Measurements from ENCODE around the gene THY1.
A peak's percentile ranks its signal among the peaks of the same experiment; 100 is the strongest.
"Not testable (repeated sequence)": the region's sequence is repeated elsewhere in the genome, so short reads cannot be mapped to it uniquely, and the experiment has no call there.

Gene THY1

GRCh38 chr11:119445850-119446249, 22.9 kb upstream of the THY1 start:
- DNase-seq (ENCODE audit: low spot score): no peak

DNA sequence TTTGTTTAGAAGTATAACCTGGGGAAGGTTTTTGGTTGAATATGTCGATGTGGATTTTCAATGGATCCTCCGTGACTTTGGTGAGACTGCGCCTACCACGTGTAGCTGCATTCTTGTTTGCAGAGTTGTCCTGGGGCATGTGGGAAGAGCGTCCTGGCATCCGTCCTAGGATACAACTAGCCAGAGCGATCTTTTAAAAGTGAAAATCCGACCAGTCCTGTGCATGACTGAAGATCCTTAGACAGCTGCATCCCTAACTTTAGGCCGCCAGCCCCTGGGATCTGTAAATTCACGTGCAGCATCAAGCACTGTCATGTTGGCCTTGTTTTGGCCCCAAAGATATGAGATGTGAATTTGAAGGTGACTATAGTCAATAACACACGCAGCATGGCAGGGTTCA, 22.4 kb upstream of the THY1 start:
- no peak for DNase-seq (ENCODE audit: low spot score)

DNA sequence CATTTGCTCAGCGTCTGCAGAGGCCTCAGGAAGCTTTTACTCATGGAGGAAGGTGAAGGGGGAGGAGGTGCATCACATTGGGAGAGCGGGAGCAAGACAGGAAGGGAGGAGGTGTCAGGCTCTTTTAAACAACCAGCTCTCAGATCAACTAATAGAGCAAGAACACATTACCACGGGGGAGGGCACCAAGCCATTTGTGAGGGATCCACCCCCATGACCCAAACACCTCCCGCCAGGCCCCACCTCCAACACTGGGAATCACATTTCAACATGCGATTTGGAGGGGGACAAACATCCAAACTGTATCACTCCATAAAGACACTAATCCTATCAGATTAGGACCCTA, 18.9 kb upstream of the THY1 start:
- DNase-seq (ENCODE audit: low spot score): no peak

- DNase-seq (ENCODE audit: low spot score): no peak
Observed at GRCh38 chr11:119438599-119438998, 15.6 kb upstream of the THY1 start.

DNA sequence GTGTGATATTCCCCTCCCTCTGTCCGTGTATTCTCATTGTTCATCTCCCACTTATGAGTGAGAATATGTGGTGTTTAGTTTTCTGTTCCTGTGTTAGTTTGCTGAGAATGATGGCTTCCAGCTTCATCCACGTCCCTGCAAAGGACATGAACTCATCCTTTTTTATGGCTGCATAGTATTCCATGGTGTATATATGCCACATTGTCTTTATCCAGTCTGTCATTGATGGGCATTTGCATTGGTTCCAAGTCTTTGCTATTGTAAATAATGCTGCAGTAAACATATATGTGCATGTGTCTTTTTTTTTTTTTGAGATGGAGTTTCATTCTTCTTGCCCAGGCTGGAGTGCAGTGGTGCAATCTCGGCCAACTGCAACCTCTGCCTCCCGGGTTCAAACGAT, 14.5 kb upstream of the THY1 start:
- not testable (repeated sequence) for DNase-seq (ENCODE audit: low spot score)

DNA sequence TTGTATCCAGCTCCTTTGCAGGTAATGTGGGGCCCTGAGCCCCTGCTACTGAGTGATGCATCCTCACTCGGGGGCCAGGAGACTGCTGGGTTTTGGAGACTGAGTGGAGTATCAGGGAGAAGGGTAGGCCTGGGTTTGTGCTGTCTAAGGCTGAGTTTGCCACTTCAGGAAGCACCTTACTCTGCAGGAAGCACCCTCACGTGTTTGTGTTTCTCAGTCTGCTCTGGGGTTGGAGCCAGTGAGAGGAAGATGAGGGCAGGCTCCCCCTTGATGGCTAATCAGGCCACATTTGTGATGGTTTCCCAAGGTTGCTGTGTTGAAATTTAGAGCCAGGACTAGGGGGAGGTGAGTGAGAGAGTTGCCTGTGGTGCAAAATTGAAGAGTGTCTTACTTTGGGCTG, 13.7 kb upstream of the THY1 start:
- no peak for DNase-seq (ENCODE audit: low spot score)

DNA sequence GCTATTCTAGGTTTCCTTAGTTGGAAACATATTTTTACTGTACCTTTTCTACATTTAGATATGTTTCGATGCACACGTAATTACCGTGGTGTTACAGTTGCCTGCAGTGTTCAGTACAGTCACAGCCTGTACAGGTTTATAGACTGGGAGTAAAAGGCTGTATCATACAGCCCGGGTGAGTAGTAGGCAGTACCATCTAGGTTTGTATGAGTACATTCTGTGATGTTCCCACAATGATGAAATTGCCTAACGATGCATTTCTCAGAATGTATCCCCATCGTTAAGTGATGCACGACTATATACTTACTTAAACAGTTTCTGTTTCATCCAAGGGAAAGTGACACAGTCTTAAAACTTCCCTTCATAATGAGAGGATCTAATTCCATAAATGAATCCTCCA, 13.1 kb upstream of the THY1 start:
- no peak for DNase-seq (ENCODE audit: low spot score)

DNA sequence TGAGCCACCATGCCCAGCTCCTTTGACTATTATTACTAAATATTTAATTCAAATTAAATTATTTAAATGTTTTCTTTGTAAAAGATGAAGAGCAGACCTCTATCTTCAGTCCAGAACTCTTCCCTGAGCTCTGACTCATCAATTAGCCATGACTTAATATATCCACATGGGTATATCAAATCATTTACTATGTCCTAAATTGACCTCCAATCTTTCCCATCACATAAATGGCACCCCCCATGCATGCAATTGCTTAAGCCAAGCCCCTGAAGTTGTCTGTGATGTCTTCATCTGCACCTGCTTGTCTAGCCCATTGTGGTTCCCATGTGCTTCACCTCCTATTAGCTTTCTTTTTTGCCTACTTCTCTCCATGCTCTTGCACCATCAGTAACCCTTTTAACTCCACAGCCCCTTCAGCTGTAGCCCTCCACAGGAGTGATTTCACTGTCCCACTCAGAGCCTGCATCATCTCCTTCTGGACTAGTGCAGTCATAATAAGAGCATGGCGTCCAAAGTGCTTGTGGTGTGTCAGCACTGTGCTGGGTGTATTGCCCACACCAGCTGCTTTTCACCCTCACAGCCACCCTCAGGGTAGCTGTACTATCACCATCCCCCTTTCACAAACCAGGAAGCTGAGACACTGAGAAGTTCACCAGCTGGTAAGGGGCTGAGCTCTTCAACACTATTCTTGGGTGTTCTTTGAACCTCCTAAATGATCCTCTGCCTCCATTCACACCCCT, 11.8 kb upstream of the THY1 start:
- no peak for DNase-seq (ENCODE audit: low spot score)

DNA sequence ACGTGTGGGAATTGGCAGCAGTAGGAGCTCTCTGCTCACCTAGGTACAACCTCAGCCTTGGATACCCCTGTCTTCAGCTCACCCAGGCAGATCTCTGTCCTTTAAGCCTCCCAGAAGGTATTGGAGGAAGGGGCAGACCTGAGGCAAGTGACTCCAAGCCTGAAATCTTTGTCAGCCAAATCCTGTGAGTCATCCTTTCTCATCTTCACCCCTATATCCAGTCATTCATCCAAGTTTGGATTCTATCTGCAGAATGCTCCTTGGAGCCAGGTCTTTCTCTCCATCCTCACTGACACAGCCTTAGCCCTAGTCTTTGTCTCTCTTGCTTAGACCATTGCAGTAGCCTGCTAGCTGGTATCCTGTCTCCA, 10.4 kb upstream of the THY1 start:
- DNase-seq (ENCODE audit: low spot score): no peak

DNA sequence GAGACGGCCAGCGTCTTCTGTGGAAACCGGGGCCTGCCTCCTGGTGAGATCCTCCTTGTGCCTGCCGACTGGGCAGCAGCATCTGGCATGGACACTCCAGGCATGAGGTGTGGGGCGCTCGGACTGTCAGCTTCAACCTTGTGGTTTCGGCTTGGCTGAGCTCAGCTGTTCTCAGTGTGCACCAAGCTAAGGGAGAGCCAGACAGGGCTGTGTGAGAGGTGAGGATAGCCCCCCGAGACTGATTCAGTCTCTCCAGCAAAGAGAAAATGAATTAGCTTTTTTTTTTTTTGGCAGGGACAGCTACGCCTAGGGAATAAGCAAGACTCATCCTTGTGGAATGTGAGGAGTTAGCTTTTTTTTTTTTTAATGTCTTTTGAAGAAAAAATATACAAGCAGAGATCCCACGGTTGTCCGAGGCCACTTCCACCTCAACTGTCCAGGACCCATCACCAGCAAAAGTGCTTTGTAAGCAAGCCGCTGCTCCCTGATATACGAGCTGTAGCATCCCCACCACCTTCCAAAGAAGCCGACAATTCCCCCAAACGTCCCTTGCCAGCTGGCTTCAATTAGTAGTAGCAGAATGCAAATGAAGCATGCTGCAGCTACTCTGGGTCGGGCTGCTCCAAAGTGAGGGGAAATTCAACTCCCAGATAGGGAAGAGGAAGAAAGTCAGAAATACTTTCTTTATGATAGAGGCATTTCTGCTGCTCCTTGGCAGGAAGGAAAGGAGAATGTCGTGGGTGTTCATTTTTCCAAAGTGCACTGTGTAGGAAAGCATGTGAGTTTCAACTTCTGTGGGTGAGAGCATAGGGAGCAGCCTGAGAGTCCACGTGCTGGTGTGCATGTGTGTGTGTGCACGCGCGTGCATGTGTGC, 9.7 kb upstream of the THY1 start:
- no peak for DNase-seq (ENCODE audit: low spot score)

- no peak for DNase-seq (ENCODE audit: low spot score)
Observed at GRCh38 chr11:119431523-119431922, 8.6 kb upstream of the THY1 start.

- DNase-seq (ENCODE audit: low spot score): no peak
Observed at GRCh38 chr11:119427279-119427678, 4.3 kb upstream of the THY1 start.

DNA sequence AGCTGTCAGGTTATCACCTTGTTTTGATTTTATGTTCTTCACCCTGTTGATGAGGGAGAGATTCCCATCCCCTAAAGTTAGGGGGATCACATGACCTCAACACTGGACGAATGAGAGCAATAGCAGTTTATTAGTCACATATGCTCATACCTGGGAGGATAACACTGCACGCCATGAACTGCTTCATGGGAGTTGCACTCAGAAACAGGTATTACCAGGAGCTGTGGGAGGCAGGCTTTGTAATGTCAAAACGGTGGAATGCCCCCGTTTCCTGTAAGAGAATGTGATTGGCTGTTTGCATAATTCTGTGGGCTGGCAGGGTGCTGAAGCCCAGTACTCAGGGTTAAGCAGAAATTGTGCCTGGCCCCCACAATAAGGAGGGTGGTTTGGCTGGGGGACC, 3.2 kb upstream of the THY1 start:
- peak; percentile 63 for DNase-seq (ENCODE audit: low spot score)

DNA sequence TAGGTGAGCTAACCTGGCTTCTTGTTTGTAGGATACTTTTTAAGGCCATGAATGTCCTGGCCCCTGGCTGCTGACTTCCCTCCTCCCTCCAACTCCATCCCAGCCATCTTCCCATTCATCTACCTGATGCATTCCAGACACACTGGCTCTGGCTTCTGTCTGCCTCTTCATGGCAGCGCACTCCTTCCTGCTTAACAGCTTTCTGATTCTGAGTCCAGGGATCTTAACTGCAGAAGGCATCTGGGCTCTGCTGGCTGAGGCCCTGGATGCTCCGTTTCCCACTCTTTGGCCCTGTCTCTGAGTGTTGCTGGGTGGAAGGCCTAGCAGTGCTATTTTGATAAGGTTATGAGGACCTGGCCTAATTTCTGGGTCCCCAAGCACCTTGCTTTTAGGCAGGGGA, 1.8 kb upstream of the THY1 start:
- DNase-seq (ENCODE audit: low spot score): no peak

DNA sequence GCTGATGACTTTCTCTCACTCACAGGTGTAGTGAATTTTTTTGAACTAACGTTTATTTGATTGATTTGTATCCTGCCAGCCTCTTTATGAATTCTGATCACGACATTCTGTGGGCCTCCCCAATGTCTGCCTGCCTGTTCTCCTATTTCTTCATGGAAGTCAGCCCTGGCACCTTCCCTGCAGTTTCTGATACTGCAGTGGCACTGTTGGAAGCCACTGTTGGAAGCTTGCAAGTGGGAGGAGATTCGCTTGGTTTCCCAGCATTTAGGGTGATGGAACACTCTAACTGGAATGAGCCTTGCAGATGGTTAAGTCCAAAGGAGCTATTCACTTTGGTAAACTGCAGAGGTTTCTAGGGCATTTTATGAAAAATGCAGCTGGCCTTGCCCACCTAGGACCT, 1.3 kb upstream of the THY1 start:
- no peak for DNase-seq (ENCODE audit: low spot score)

DNA sequence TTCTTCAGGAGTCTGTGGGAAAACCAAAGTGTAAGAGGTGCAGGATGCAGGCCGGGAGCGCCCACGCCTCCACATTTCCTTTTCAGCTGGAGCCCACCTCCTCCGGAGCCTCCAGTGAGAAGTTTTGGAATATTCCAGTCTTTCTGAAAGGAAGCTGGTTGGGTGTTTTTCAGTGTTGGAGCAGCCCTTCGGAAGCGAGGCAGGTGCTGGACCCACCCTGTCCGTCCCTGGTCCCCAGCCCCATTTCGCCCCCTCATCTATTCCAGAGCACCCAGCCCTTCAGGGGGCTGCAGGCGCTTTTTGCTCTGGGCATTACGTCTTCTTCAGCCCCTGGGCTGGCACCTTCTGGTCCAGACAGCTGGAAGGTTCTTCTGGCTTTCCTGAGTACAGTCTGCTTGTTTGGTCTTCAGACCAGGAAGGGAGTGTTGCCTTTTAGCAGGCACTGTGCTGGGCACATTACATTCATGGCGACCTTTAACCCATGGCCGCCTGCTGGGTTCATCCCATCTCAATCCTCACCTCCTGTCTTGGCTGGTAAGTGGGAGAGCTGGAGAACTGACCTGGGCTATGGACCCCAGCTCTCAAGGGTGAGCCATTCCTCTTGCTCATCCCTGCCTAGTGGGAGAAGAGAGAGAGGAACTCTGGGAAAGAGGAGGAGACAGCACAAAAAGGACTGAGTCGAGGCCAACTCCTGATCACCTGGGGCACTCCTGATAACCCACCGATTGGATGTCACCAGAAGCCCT, 710 bp upstream of the THY1 start:
- DNase-seq (ENCODE audit: low spot score): no peak

- DNase-seq (ENCODE audit: low spot score): peak; percentile 39
Observed at GRCh38 chr11:119421941-119422808, 797 bp downstream of the THY1 start.

- DNase-seq (ENCODE audit: low spot score): no peak
Observed at GRCh38 chr11:119421351-119421750, 1.6 kb downstream of the THY1 start.

DNA sequence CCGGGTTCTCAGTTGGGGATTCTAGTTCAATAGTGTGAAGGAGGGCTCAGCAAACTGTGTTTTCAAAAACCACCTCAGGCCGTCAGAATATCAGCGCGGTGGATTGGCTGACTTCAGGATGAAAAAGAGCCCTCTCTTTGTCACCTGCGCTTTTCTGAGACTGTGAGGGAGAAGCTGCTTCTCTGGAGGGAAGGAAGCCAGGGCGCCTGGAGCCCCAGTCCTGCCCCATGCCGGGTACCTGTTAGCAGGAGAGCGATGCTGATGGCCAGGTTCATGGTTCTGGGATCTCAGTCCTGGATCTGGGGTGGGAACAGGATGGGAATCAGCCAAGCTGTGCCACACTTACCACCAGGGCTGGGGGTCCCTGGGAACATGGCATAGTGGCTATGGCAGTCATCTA, 2.3 kb downstream of the THY1 start:
- DNase-seq (ENCODE audit: low spot score): no peak

- peak; percentile 38 for DNase-seq (ENCODE audit: low spot score)
Observed at GRCh38 chr11:119419834-119420492, 3.0 kb downstream of the THY1 start.

GRCh38 chr11:119419246-119419645, 3.7 kb downstream of the THY1 start:
- DNase-seq (ENCODE audit: low spot score): no peak
